Ovary (tissue), 9 donors: ENCODE data around the gene NFIA. TPM values are rescaled to one million over a fixed set of nuclear protein-coding genes. Genes with fewer than 3 reads are reported as not detected.

Experiments
- DNase-seq, 5 donors: peaks; one replicate each; pipeline ENCODE4 v3.0.0-alpha.2; 2019 to 2020
- H3K27ac ChIP-seq, 2 donors: fragments of 200-600 bp; one replicate each; pipeline versions ENCODE4 v1.5.1 to v1.8.0; 2019 to 2022
- H3K27me3 ChIP-seq: fragments of 200-600 bp; one replicate; pipeline ENCODE4 v1.8.0; 2022
- H3K36me3 ChIP-seq: fragments of 200-600 bp; sonication (generic); one replicate; pipeline ENCODE4 v1.5.1; 2019
- H3K4me1 ChIP-seq: one replicate; pipeline ENCODE4 v1.8.1; 2013; ENCODE audit warnings: mild to moderate bottlenecking, moderate library complexity; ENCODE audit not compliant: insufficient read depth
- H3K4me3 ChIP-seq: fragments of 200-600 bp; sonication (generic); one replicate; pipeline ENCODE4 v1.5.1; 2017
- H3K9me3 ChIP-seq, 2 donors: fragments of 200-600 bp in 1 of 2; sonication (generic) in 1 of 2; one replicate each; pipeline versions ENCODE4 v1.5.1 to v1.8.1; 2013 to 2019; ENCODE audit warnings: mild to moderate bottlenecking in 1 of 2, moderate library complexity in 1 of 2
- EP300 ChIP-seq: sonication (generic); formaldehyde crosslinking; IDR thresholded peaks from one replicate; pipeline ENCODE4 v1.6.1; 2017; ENCODE audit warnings: antibody characterized with exemption
- POLR2A ChIP-seq: fragments of 450-650 bp; IDR thresholded peaks from one replicate; pipeline ENCODE4 v1.6.1; 2017; ENCODE audit warnings: antibody characterized with exemption, mild to moderate bottlenecking, moderate library complexity
- WGBS, 3 donors: extraction: QIAGEN DNeasy Blood & Tissue Kit in 1 of 3; methylation state at CpG; one replicate each; pipeline versions ENCODE4 v1.1.5 to v1.1.7; 2013 to 2017; 5-methylcytosine and 5-hydroxymethylcytosine counted together
- intact Hi-C, 4 donors: fragments of 100-400 bp; cut with DNase I; formaldehyde crosslinking; loops; one replicate each; pipeline versions ENCODE4 v1.11.0 to v1.15.1; 2022 to 2023
- polyA plus RNA-seq, 2 donors: library from polyadenylated mRNA; stranded (reverse); fragments of 200-250 nt in 1 of 2; fragments of 350-450 nt in 1 of 2; fragmentation: Illumina TruSeq in 1 of 2; extraction: RNeasy Lipid Tissue Mini Kit (QIAGEN cat#74804) in 1 of 2; gene quantifications; one replicate each; pipeline ENCODE4 v1.2.3, GENCODE V29; 2013 to 2014
- total RNA-seq, 7 donors: library from RNA; depleted of rRNA in 2 of 7; stranded (reverse); fragments of >200 nt in 2 of 7; fragmentation: NEBNext Ultra II Directional in 3 of 7; extraction: Animal tissue kit (Norgen Biotek cat#: 25700) in 3 of 7; gene quantifications; one replicate each; pipeline versions ENCODE4 v1.1.0 to v1.2.4, GENCODE V29; 2016 to 2023
- TF ChIP-seq, protein P1 (sequence below), 3 donors: fragments of 450-650 bp in 2 of 3; fragments of 200-600 bp in 1 of 3; IDR thresholded peaks; one replicate each; pipeline versions ENCODE4 v1.5.1 to v1.8.0; 2016 to 2022; ENCODE audit warnings: antibody characterized with exemption in 3 of 3, mild to moderate bottlenecking in 1 of 3
- donor health status: DM: no; HTN: no; CAD: no; lungs with moderate emphysema.
- donor health status: DM: no; HTN: no; CAD: no.
- donor health status: Bipolar disorder and iron deficiency.
- donor health status: DM: yes; HTN: yes; CAD: no.
- donor health status: DM: no; HTN: no; CAD: no.
- donor health status: DM: yes; HTN: yes; CAD: no.

NFIA gene
- total and polyA plus RNA-seq, 9 donors = 11.8 to 115 (median 80.9) TPM

DNA sequence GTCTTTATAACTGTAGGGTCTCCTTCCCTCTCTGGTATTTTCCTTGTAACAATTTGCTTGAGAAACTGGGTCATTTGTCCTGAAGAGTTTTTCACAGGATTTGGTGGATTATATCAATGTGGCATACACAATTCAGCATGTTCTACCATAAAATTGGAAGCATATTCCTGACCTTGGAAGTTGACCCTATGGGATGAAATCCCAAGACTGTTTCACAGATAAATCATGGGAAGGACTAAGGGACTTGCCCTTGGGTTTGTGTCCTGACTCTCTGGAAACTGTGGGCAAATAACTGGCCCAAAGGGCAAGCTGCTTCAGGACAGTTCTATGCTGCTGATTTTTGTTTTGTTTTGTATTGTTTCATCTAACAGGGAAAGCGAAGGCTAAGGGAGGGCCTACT is 387.0 kb downstream of the NFIA start:
- no peaks in the 10 kb centered on the region for H3K27me3 ChIP-seq
- WGBS, 3 donors = 82 to 93% (median 88%) methylated on average over 1 of the region's 1 CpG
- intact Hi-C loops = loop anchor here in 3 of 4 donors (10.0 kb wide), 2 partner anchors 375 to 495 kb away; no protein-coding TSS in a partner anchor

DNA sequence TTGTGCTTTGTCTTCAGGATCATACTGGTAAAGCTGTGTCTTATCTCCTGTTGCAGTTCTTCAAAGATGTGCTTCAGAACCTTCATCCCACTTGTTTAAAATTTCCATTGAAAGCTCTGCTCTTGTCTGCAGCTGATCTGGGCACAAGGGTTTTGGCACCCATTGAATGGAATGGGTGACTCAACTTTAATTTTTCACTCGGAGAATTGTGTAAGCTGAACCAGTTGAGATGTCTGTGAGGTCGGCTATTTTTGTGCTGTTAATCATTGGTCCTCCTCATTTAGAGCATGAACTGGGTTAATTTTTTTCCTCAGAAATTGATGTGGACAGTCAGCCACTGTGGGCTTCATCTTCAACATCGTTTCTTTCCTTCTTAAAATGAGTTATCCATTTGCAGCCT is 390.5 kb downstream of the NFIA start:
- WGBS, 3 donors = 43 to 60% (median 59%) methylated on average over 3 of the region's 3 CpGs
- no peaks in the 10 kb centered on the region for H3K9me3 ChIP-seq
- no peaks in the 10 kb centered on the region for H3K36me3 ChIP-seq
- intact Hi-C loops = no loop called here
- H3K27me3 ChIP-seq = no peaks in the 10 kb centered on the region
- no peaks in the 10 kb centered on the region for H3K4me1 ChIP-seq
- TF ChIP-seq POLR2A (no peak), EP300 (no peak)
- TF ChIP-seq, protein P1, sequence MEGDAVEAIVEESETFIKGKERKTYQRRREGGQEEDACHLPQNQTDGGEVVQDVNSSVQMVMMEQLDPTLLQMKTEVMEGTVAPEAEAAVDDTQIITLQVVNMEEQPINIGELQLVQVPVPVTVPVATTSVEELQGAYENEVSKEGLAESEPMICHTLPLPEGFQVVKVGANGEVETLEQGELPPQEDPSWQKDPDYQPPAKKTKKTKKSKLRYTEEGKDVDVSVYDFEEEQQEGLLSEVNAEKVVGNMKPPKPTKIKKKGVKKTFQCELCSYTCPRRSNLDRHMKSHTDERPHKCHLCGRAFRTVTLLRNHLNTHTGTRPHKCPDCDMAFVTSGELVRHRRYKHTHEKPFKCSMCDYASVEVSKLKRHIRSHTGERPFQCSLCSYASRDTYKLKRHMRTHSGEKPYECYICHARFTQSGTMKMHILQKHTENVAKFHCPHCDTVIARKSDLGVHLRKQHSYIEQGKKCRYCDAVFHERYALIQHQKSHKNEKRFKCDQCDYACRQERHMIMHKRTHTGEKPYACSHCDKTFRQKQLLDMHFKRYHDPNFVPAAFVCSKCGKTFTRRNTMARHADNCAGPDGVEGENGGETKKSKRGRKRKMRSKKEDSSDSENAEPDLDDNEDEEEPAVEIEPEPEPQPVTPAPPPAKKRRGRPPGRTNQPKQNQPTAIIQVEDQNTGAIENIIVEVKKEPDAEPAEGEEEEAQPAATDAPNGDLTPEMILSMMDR (IDR thresholded peaks at IDR 0.05) = no peak
- no peak overlapping the region for H3K27ac ChIP-seq
- H3K4me3 ChIP-seq = no peak overlapping the region
- no peak for DNase-seq

More for the DNA sequence above, 387.0 kb downstream of the NFIA start:
- H3K9me3 ChIP-seq = no peaks in the 10 kb centered on the region
- no peak overlapping the region for H3K27ac ChIP-seq
- no peaks in the 10 kb centered on the region for H3K36me3 ChIP-seq
- no peak overlapping the region for H3K4me3 ChIP-seq
- DNase-seq = no peak
- H3K4me1 ChIP-seq = no peaks in the 10 kb centered on the region
- TF ChIP-seq EP300 (no peak), POLR2A (no peak)
- TF ChIP-seq, protein P1 (IDR thresholded peaks at IDR 0.05) = no peak

DNA sequence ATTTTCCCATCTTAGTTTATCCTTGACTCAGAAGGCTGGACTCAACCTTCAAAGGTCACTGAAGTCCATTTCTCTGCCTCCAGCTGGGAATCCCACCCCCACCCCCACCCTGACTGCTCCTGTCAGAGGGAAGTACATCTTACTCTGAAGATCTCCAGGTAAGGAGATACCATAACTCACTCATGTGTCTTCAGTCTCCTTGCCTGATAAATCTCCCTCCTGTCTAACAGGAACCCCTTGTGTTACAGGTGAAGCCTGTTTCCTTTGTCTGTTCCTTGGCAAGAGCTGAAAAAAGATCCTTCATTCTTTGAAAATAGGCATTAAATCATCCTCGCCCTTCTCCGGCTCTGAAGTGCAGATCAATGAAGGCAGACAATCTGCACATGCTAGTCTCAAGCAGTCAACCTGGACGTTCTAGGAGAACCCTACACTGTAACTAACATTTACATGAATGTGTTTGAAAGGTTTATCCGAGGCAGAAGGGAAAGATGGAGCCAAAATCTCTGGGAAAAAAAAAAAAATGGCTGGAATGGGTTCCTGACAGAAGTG is 392.0 kb downstream of the NFIA start:
- DNase-seq = no peak
- Histone ChIP-seq H3K27me3 (no peaks in the 10 kb centered on the region), H3K27ac (no peak overlapping the region), H3K9me3 (no peaks in the 10 kb centered on the region), H3K4me3 (no peak overlapping the region), H3K4me1 (no peaks in the 10 kb centered on the region), H3K36me3 (no peaks in the 10 kb centered on the region)
- 74 to 78% (median 74%) methylated on average over 4 of the region's 4 CpGs for WGBS, 3 donors
- TF ChIP-seq POLR2A (no peak), EP300 (no peak)
- TF ChIP-seq, protein P1 (IDR thresholded peaks at IDR 0.05) = no peak
- intact Hi-C loops = no loop called here

DNA sequence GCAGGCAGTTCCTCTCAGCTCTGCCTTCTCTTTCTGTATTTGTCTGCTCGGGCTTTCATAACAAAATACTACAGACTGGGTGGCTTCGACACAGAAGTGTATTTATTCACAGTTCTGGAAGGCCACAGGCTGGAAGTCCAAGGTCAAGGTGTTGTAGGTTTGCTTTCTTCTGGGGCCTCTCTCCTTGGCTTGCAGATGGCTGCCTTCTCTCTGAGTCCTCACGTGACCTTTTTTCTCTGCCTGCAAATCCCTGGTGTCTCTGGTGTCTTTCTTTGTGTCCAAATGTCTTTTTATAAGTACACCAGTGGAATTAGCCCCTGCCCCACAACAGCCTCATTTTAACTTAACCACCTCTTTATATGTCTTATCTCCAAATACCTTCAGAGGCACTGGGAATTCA is 392.6 kb downstream of the NFIA start:
- Histone ChIP-seq H3K4me3 (no peak overlapping the region), H3K4me1 (no peaks in the 10 kb centered on the region), H3K9me3 (no peaks in the 10 kb centered on the region), H3K27me3 (no peaks in the 10 kb centered on the region), H3K36me3 (no peaks in the 10 kb centered on the region), H3K27ac (no peak overlapping the region)
- no peak for TF ChIP-seq POLR2A
- TF ChIP-seq, protein P1 (IDR thresholded peaks at IDR 0.05) = no peak
- no peak for TF ChIP-seq EP300
- intact Hi-C loops = no loop called here
- no peak for DNase-seq
- 51 to 58% (median 58%) methylated on average over 3 of the region's 3 CpGs for WGBS, 3 donors
